HEK293T (cell line): ENCODE data around the gene KCNK3.

Experiments
- CTCF ChIA-PET: fragments of 350-600 bp; formaldehyde crosslinking; extraction: SDS; loops from one replicate; lab custom pipeline; 2021; ENCODE audit warnings: antibody characterized with exemption, inconsistent platforms; lab: Yijun Ruan, JAX
- POLR2A ChIA-PET: fragments of 350-600 bp; formaldehyde crosslinking; extraction: SDS; loops from one replicate; lab custom pipeline; 2020; ENCODE audit warnings: antibody characterized with exemption, inconsistent platforms; lab: Yijun Ruan, JAX
- DNase-seq: peaks from one replicate; pipeline ENCODE4 v3.0.0; 2012; ENCODE audit warnings: mixed read lengths; ENCODE audit errors: extremely low spot score
- ARNT ChIP-seq: fragments of 450-650 bp; IDR thresholded peaks from 2 replicates; pipeline ENCODE4 v1.6.1; 2017; ENCODE audit warnings: mild to moderate bottlenecking
- BHLHE40 ChIP-seq: fragments of 450-650 bp; IDR thresholded peaks from 2 replicates; pipeline ENCODE4 v1.6.1; 2016; ENCODE audit warnings: mild to moderate bottlenecking, moderate library complexity, borderline replicate concordance
- CTBP1 ChIP-seq: fragments of 450-650 bp; IDR thresholded peaks from 2 replicates; pipeline ENCODE4 v1.6.1; 2016; ENCODE audit warnings: borderline replicate concordance
- ELF4 ChIP-seq: fragments of 450-650 bp; IDR thresholded peaks from 2 replicates; pipeline ENCODE4 v1.6.1; 2017; ENCODE audit warnings: antibody characterized with exemption
- FOXA1 ChIP-seq: fragments of 450-650 bp; IDR thresholded peaks from 2 replicates; pipeline ENCODE4 v1.6.1; 2016; ENCODE audit warnings: mild to moderate bottlenecking
- FOXK2 ChIP-seq: fragments of 450-650 bp; IDR thresholded peaks from 2 replicates; pipeline ENCODE4 v1.6.1; 2016; ENCODE audit warnings: mild to moderate bottlenecking
- FOXM1 ChIP-seq: fragments of 450-650 bp; IDR thresholded peaks from 2 replicates; pipeline ENCODE4 v1.6.1; 2017; ENCODE audit warnings: mild to moderate bottlenecking, borderline replicate concordance
- HDGF ChIP-seq: fragments of 450-650 bp; IDR thresholded peaks from 2 replicates; pipeline ENCODE4 v1.6.1; 2017; ENCODE audit warnings: antibody characterized with exemption, borderline replicate concordance
- L3MBTL2 ChIP-seq: fragments of 450-650 bp; conservative IDR thresholded peaks from 2 replicates; pipeline ENCODE4 v1.6.1; 2016; ENCODE audit warnings: mild to moderate bottlenecking
- LEF1 ChIP-seq: fragments of 450-650 bp; IDR thresholded peaks from 2 replicates; pipeline ENCODE4 v1.6.1; 2017; ENCODE audit warnings: mild to moderate bottlenecking, borderline replicate concordance
- NFRKB ChIP-seq: fragments of 450-650 bp; IDR thresholded peaks from 2 replicates; pipeline ENCODE4 v1.6.1; 2016; ENCODE audit warnings: mild to moderate bottlenecking, moderate library complexity
- SP1 ChIP-seq: fragments of 450-650 bp; IDR thresholded peaks from 2 replicates; pipeline ENCODE4 v1.6.1; 2017
- SUZ12 ChIP-seq: fragments of 450-650 bp; IDR thresholded peaks from 2 replicates; pipeline ENCODE4 v1.6.1; 2016; ENCODE audit warnings: mild to moderate bottlenecking
- TARDBP ChIP-seq: fragments of 450-650 bp; IDR thresholded peaks from 2 replicates; pipeline ENCODE4 v1.6.1; 2016
- ZNF384 ChIP-seq: fragments of 450-650 bp; IDR thresholded peaks from 2 replicates; pipeline ENCODE4 v1.6.1; 2016
- TF ChIP-seq, protein P1 (sequence below): fragments of 450-650 bp; IDR thresholded peaks from 2 replicates; pipeline ENCODE4 v1.6.1; 2016

Gene KCNK3

GRCh38 chr2:26723991-26724750, 31.6 kb downstream of the KCNK3 start:
- ChIA-PET CTCF (no interaction called here), POLR2A (no interaction called here)
- TF ChIP-seq NFRKB (no peak), ARNT (no peak), SUZ12 (no peak), LEF1 (no peak), FOXA1 (no peak), HDGF (no peak), TARDBP (no peak), CTBP1 (no peak), L3MBTL2 (no peak), BHLHE40 (no peak), SP1 (no peak), FOXK2 (no peak), ZNF384 (no peak), ELF4 (no peak), FOXM1 (no peak)
- TF ChIP-seq, protein P1, sequence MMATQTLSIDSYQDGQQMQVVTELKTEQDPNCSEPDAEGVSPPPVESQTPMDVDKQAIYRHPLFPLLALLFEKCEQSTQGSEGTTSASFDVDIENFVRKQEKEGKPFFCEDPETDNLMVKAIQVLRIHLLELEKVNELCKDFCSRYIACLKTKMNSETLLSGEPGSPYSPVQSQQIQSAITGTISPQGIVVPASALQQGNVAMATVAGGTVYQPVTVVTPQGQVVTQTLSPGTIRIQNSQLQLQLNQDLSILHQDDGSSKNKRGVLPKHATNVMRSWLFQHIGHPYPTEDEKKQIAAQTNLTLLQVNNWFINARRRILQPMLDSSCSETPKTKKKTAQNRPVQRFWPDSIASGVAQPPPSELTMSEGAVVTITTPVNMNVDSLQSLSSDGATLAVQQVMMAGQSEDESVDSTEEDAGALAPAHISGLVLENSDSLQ, result no peak
- DNase-seq, result no peak

- CTCF ChIA-PET, result no interaction called here
- TF ChIP-seq BHLHE40 (no peak), FOXK2 (no peak), FOXM1 (no peak), HDGF (no peak), SP1 (no peak), ZNF384 (no peak)
- TF ChIP-seq, protein P1, result no peak
- DNase-seq, result no peak
- POLR2A ChIA-PET, result no interaction called here
Observed at GRCh38 chr2:26724784-26725520, 32.4 kb downstream of the KCNK3 start.

GRCh38 chr2:26725521-26725820, 32.9 kb downstream of the KCNK3 start:
- ChIA-PET CTCF (no interaction called here), POLR2A (no interaction called here)
- no peak for DNase-seq
- TF ChIP-seq FOXA1, result no peak
- TF ChIP-seq ELF4, result no peak
- no peak for TF ChIP-seq ARNT
- no peak for TF ChIP-seq SP1
- TF ChIP-seq L3MBTL2, result no peak
- TF ChIP-seq BHLHE40, result no peak
- TF ChIP-seq SUZ12, result no peak
- TF ChIP-seq HDGF, result no peak
- no peak for TF ChIP-seq FOXM1
- TF ChIP-seq ZNF384, result no peak
- TF ChIP-seq FOXK2, result no peak
- TF ChIP-seq LEF1, result no peak
- no peak for TF ChIP-seq CTBP1
- TF ChIP-seq, protein P1, result no peak
- no peak for TF ChIP-seq NFRKB
- TF ChIP-seq TARDBP, result no peak

DNA sequence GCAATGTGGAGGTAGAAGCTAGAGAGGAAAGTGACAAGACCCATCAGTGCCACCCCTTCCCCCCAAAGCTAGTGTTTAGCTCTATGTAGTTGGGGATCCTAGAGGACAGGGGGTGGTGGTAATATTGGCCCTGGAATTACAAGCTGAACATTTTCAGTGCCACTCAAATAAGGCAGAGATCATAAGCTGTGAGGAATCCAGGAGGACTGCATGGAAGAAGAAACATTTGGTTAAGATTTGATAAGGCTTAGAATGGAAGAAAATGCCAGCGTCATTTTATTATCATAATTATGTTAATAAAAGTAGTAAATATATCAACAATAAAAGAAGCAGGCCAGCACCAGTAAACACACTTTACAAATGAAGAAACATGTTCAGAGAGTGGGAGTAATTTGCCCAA, 33.7 kb downstream of the KCNK3 start:
- TF ChIP-seq ELF4 (no peak), ZNF384 (no peak), ARNT (no peak), FOXM1 (no peak), CTBP1 (no peak), HDGF (no peak), BHLHE40 (no peak), FOXA1 (no peak), FOXK2 (no peak), SP1 (no peak), NFRKB (no peak)
- TF ChIP-seq, protein P1, result no peak
- CTCF ChIA-PET, result no interaction called here
- DNase-seq, result no peak
- POLR2A ChIA-PET, result no interaction called here

DNA sequence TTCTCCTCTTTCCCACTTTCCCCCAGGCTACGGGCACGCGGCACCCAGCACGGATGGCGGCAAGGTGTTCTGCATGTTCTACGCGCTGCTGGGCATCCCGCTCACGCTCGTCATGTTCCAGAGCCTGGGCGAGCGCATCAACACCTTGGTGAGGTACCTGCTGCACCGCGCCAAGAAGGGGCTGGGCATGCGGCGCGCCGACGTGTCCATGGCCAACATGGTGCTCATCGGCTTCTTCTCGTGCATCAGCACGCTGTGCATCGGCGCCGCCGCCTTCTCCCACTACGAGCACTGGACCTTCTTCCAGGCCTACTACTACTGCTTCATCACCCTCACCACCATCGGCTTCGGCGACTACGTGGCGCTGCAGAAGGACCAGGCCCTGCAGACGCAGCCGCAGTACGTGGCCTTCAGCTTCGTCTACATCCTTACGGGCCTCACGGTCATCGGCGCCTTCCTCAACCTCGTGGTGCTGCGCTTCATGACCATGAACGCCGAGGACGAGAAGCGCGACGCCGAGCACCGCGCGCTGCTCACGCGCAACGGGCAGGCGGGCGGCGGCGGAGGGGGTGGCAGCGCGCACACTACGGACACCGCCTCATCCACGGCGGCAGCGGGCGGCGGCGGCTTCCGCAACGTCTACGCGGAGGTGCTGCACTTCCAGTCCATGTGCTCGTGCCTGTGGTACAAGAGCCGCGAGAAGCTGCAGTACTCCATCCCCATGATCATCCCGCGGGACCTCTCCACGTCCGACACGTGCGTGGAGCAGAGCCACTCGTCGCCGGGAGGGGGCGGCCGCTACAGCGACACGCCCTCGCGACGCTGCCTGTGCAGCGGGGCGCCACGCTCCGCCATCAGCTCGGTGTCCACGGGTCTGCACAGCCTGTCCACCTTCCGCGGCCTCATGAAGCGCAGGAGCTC, 35.4 kb downstream of the KCNK3 start:
- DNase-seq, result no peak
- ChIA-PET POLR2A (no interaction called here), CTCF (no interaction called here)
- TF ChIP-seq TARDBP (no peak), ZNF384 (no peak), CTBP1 (no peak), SUZ12 (no peak), FOXK2 (no peak), L3MBTL2 (no peak), ARNT (no peak), LEF1 (no peak)
